Measurements from ENCODE around the gene ISG15.
A peak's percentile ranks its signal among the peaks of the same experiment; 100 is the strongest.
"Not testable (repeated sequence)": the region's sequence is repeated elsewhere in the genome, so short reads cannot be mapped to it uniquely, and the experiment has no call there.

ISG15 gene

GRCh38 chr1:975896-976683 lies 37.2 kb upstream of the ISG15 start:
- peak; percentile 88 for DNase-seq

- DNase-seq: not testable (repeated sequence)
These were observed 36.5 kb upstream of the ISG15 start for GRCh38 chr1:976791-977190.

GRCh38 chr1:978069-978834 lies 35.0 kb upstream of the ISG15 start:
- DNase-seq: no peak

- no peak for DNase-seq
These were observed 34.2 kb upstream of the ISG15 start for GRCh38 chr1:978835-979743.

GRCh38 chr1:979744-980072 lies 33.6 kb upstream of the ISG15 start:
- no peak for DNase-seq

- no peak for DNase-seq
These were observed 33.1 kb upstream of the ISG15 start for GRCh38 chr1:980137-980571.

- DNase-seq: no peak
These were observed 32.5 kb upstream of the ISG15 start for GRCh38 chr1:980602-981395.

GRCh38 chr1:981491-981954 lies 31.8 kb upstream of the ISG15 start:
- no peak for DNase-seq

- no peak for DNase-seq
These were observed 31.2 kb upstream of the ISG15 start, which contains the start of gene PERM1 for GRCh38 chr1:981955-982558. PERM1 (minus strand) TSS chr1:982093; CDS start chr1:981029, 1,064 bp downstream.

GRCh38 chr1:982765-983436 lies 30.4 kb upstream of the ISG15 start:
- no peak for DNase-seq

GRCh38 chr1:983798-984475 lies 29.4 kb upstream of the ISG15 start:
- DNase-seq: peak; percentile 88

GRCh38 chr1:984476-984814 lies 28.9 kb upstream of the ISG15 start:
- DNase-seq: no peak

- DNase-seq: no peak
These were observed 28.2 kb upstream of the ISG15 start for GRCh38 chr1:985126-985525.

- DNase-seq: not testable (repeated sequence)
These were observed 25.2 kb upstream of the ISG15 start for GRCh38 chr1:988061-988460.

GRCh38 chr1:991275-991674 lies 22.0 kb upstream of the ISG15 start:
- not testable (repeated sequence) for DNase-seq

- no peak for DNase-seq
These were observed 21.4 kb upstream of the ISG15 start for GRCh38 chr1:991895-992294.

GRCh38 chr1:992362-992761 lies 20.9 kb upstream of the ISG15 start:
- DNase-seq: no peak

GRCh38 chr1:993379-993995 lies 19.8 kb upstream of the ISG15 start:
- DNase-seq: no peak

GRCh38 chr1:994546-994945 lies 18.8 kb upstream of the ISG15 start:
- not testable (repeated sequence) for DNase-seq
